SK-N-SH (cell line): ENCODE data around the gene RNF40.

Experiments used
- RAD21 ChIP-seq: IDR thresholded peaks from 2 replicates; pipeline ENCODE4 v1.6.1; 2012; ENCODE audit warnings: mild to moderate bottlenecking, low read length
- TF ChIP-seq, protein P1 (sequence below): fragments of 150-350 bp; IDR thresholded peaks from 2 replicates; pipeline ENCODE4 v1.6.1; 2017; ENCODE audit warnings: antibody characterized with exemption, low read length, low read depth, borderline replicate concordance

DNA sequence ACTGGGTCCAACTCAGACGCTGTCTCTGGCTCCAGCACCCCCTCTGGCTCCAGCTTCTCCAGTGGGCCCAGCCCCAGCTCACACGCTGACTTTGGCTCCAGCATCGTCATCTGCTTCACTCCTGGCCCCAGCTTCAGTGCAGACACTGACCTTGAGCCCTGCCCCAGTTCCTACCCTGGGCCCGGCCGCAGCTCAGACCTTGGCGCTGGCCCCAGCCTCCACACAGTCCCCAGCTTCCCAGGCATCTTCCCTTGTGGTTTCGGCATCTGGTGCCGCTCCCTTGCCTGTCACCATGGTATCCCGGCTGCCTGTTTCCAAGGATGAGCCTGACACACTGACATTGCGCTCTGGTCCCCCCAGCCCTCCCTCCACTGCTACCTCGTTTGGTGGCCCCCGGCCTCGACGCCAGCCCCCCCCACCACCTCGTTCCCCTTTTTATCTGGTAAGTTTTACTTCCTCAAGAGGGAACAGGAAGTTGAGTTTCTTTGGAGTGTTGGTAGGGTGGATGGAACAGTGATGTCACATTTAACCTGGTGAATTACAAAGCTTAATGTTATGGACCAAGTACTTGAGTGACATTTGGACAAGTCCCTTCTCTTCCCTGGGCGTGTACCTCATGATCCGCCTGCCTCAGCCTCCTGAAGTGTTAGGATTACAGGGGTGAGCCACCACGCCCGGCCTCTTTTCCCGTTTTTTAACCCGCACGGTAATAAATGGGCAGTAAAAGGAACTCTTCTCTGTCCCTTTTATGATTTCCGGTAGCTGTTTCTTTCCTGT lies 37.3 kb upstream of the RNF40 start:
- no peak for TF ChIP-seq RAD21
- TF ChIP-seq, protein P1, sequence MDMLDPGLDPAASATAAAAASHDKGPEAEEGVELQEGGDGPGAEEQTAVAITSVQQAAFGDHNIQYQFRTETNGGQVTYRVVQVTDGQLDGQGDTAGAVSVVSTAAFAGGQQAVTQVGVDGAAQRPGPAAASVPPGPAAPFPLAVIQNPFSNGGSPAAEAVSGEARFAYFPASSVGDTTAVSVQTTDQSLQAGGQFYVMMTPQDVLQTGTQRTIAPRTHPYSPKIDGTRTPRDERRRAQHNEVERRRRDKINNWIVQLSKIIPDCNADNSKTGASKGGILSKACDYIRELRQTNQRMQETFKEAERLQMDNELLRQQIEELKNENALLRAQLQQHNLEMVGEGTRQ: no peak
